Measurements from ENCODE around the gene FARS2.

The FARS2 gene

DNA sequence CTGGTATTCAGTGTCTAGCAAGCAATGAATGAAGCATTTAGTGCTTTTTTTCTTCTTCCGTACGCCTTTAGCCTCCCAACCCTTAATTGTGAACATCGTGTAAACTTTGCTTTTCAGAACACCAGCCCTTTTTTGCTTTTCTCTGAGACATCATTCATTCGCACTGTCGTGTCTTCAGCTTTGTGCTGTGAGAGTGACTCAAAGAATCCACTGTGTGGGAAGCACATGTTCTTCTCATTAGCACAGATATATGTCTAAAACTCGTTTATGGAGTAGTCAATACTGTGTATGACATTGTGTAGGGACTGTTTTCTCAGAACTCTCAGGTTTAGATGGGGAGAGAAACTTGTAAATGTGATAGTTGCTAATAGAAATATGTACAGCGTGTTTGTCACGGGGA is 279.1 kb downstream of the FARS2 start:
- no peak overlapping the region for H3K4me3 ChIP-seq (ENCODE audit: control insufficient read depth in 1 of 7, extremely low read depth in 1 of 7, insufficient read depth in 4 of 7, low read depth in 2 of 7, low read length in 6 of 7)
- WGBS (ENCODE audit: insufficient coverage): 94% methylated on average over 5 of the region's 8 CpGs

GRCh38 chr6:5541025-5541424 is 279.7 kb downstream of the FARS2 start:
- no peaks in the 10 kb centered on the region for H3K9me3 ChIP-seq (ENCODE audit: control extremely low read depth in 1 of 5, control insufficient read depth in 4 of 5, insufficient read depth in 2 of 5, low read depth in 1 of 5, low read length in 4 of 5)
- ChIA-PET CTCF (no interaction called here), POLR2A (no interaction called here)
- no peaks in the 10 kb centered on the region for H3K36me3 ChIP-seq (ENCODE audit: control insufficient read depth in 4 of 4, insufficient read depth in 4 of 4, low read length in 3 of 4)
- WGBS (ENCODE audit: insufficient coverage): no CpG with 5 or more reads among the region's 3 CpGs
- H3K4me1 ChIP-seq (ENCODE audit: control extremely low read depth in 1 of 4, control insufficient read depth in 4 of 4, insufficient read depth in 4 of 4, low read length in 3 of 4): no peaks in the 10 kb centered on the region
- H3K27ac ChIP-seq (ENCODE audit: insufficient read depth in 1 of 2, low read depth in 1 of 2, low read length in 2 of 2, poor library complexity in 1 of 2, severe bottlenecking in 2 of 2): no peak overlapping the region
- H3K4me3 ChIP-seq (ENCODE audit: control insufficient read depth in 1 of 7, extremely low read depth in 1 of 7, insufficient read depth in 4 of 7, low read depth in 2 of 7, low read length in 6 of 7): no peak overlapping the region
- DNase-seq: no peak
- H3K27me3 ChIP-seq (replicated peaks in 2 of 5; ENCODE audit: control insufficient read depth in 4 of 5, insufficient read depth in 5 of 5, low read length in 4 of 5): no peaks in the 10 kb centered on the region

More for the DNA sequence above, 279.1 kb downstream of the FARS2 start:
- ChIA-PET POLR2A (no interaction called here), CTCF (no interaction called here)
- Histone ChIP-seq H3K4me1 (ENCODE audit: control extremely low read depth in 1 of 4, control insufficient read depth in 4 of 4, insufficient read depth in 4 of 4, low read length in 3 of 4) (no peaks in the 10 kb centered on the region), H3K27ac (ENCODE audit: insufficient read depth in 1 of 2, low read depth in 1 of 2, low read length in 2 of 2, poor library complexity in 1 of 2, severe bottlenecking in 2 of 2) (no peak overlapping the region), H3K27me3 (replicated peaks in 2 of 5; ENCODE audit: control insufficient read depth in 4 of 5, insufficient read depth in 5 of 5, low read length in 4 of 5) (no peaks in the 10 kb centered on the region), H3K36me3 (ENCODE audit: control insufficient read depth in 4 of 4, insufficient read depth in 4 of 4, low read length in 3 of 4) (no peaks in the 10 kb centered on the region), H3K9me3 (ENCODE audit: control extremely low read depth in 1 of 5, control insufficient read depth in 4 of 5, insufficient read depth in 2 of 5, low read depth in 1 of 5, low read length in 4 of 5) (no peaks in the 10 kb centered on the region)
- DNase-seq: no peak

DNA sequence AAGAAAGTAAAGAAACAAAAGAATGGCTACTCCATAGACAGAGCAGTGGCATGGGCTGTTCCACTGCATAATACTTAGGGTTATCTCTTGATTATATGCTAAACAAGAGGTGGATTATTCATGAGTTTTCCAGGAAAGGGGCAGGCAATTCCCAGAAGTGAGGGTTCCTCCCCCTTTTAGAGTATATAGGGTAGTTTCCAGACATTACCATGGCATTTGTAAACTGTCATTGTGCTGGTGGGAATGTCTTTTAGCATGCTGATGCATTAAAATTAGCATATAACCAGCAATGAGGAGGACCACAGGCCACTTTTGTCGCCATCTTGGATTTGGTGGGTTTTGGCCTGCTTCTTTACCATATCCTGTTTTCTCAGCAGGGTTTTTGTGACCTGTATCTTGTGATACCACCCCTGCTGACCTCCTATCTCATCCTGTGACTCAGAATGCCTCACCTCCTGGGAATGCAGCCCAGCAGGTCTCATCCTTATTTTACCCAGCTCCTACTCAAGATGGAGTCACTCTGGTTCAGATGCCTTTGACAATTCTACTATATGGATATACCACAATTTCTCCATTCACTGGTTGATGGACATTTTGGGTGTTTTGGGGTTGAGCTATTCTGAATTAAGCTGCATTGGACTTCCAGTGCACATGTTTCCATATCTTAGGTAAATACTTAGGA is 280.6 kb downstream of the FARS2 start:
- DNase-seq: no peak
- no peaks in the 10 kb centered on the region for H3K27me3 ChIP-seq (replicated peaks in 2 of 5; ENCODE audit: control insufficient read depth in 4 of 5, insufficient read depth in 5 of 5, low read length in 4 of 5)
- ChIA-PET POLR2A (no interaction called here), CTCF (no interaction called here)
- H3K4me3 ChIP-seq (ENCODE audit: control insufficient read depth in 1 of 7, extremely low read depth in 1 of 7, insufficient read depth in 4 of 7, low read depth in 2 of 7, low read length in 6 of 7): no peak overlapping the region
- 100% methylated on average over 1 of the region's 1 CpG for WGBS (ENCODE audit: insufficient coverage)
- H3K36me3 ChIP-seq (ENCODE audit: control insufficient read depth in 4 of 4, insufficient read depth in 4 of 4, low read length in 3 of 4): peaks cover 0 to 6% (median under 1%) of the 10 kb centered on the region in 4 experiments
- no peaks in the 10 kb centered on the region for H3K9me3 ChIP-seq (ENCODE audit: control extremely low read depth in 1 of 5, control insufficient read depth in 4 of 5, insufficient read depth in 2 of 5, low read depth in 1 of 5, low read length in 4 of 5)
- H3K27ac ChIP-seq (ENCODE audit: insufficient read depth in 1 of 2, low read depth in 1 of 2, low read length in 2 of 2, poor library complexity in 1 of 2, severe bottlenecking in 2 of 2): no peak overlapping the region
- H3K4me1 ChIP-seq (ENCODE audit: control extremely low read depth in 1 of 4, control insufficient read depth in 4 of 4, insufficient read depth in 4 of 4, low read length in 3 of 4): no peaks in the 10 kb centered on the region

- peaks cover 2 to 17% (median 4%) of the 10 kb centered on the region in 4 experiments for H3K36me3 ChIP-seq (ENCODE audit: control insufficient read depth in 4 of 4, insufficient read depth in 4 of 4, low read length in 3 of 4)
- H3K27me3 ChIP-seq (replicated peaks in 2 of 5; ENCODE audit: control insufficient read depth in 4 of 5, insufficient read depth in 5 of 5, low read length in 4 of 5): no peaks in the 10 kb centered on the region
- CTCF ChIA-PET: no interaction called here
- DNase-seq: no peak
- H3K4me1 ChIP-seq (ENCODE audit: control extremely low read depth in 1 of 4, control insufficient read depth in 4 of 4, insufficient read depth in 4 of 4, low read length in 3 of 4): no peaks in the 10 kb centered on the region
- POLR2A ChIA-PET: no interaction called here
- 100% methylated on average over 1 of the region's 4 CpGs for WGBS (ENCODE audit: insufficient coverage)
- H3K27ac ChIP-seq (ENCODE audit: insufficient read depth in 1 of 2, low read depth in 1 of 2, low read length in 2 of 2, poor library complexity in 1 of 2, severe bottlenecking in 2 of 2): no peak overlapping the region
- no peak overlapping the region for H3K4me3 ChIP-seq (ENCODE audit: control insufficient read depth in 1 of 7, extremely low read depth in 1 of 7, insufficient read depth in 4 of 7, low read depth in 2 of 7, low read length in 6 of 7)
- peaks cover 0 to 21% (median 5%) of the 10 kb centered on the region in 5 experiments for H3K9me3 ChIP-seq (ENCODE audit: control extremely low read depth in 1 of 5, control insufficient read depth in 4 of 5, insufficient read depth in 2 of 5, low read depth in 1 of 5, low read length in 4 of 5)
These were observed 286.2 kb downstream of the FARS2 start for GRCh38 chr6:5547556-5547955.

DNA sequence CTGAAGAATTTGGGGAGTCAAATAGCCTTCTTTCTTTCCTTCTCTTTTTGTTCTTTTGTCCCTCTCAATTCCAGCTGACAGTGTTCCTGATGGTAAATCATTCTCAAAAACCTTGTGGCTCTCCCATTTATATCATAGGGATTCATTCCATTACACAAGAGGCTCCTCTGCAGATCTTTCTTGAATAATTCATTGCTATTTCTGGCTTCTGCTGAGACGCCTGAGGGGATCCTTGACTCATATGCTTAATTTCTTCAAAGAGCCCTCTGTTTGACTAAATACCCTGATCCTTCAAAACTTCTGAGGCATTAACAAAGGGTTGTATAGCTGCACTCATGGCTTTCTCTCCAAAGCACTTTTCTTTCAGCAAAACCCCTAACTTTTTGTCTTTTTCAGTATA is 289.3 kb downstream of the FARS2 start:
- Histone ChIP-seq H3K27me3 (replicated peaks in 2 of 5; ENCODE audit: control insufficient read depth in 4 of 5, insufficient read depth in 5 of 5, low read length in 4 of 5) (no peaks in the 10 kb centered on the region), H3K4me3 (ENCODE audit: control insufficient read depth in 1 of 7, extremely low read depth in 1 of 7, insufficient read depth in 4 of 7, low read depth in 2 of 7, low read length in 6 of 7) (no peak overlapping the region), H3K4me1 (ENCODE audit: control extremely low read depth in 1 of 4, control insufficient read depth in 4 of 4, insufficient read depth in 4 of 4, low read length in 3 of 4) (no peaks in the 10 kb centered on the region), H3K36me3 (ENCODE audit: control insufficient read depth in 4 of 4, insufficient read depth in 4 of 4, low read length in 3 of 4) (peaks cover 2 to 17% (median 4%) of the 10 kb centered on the region in 4 experiments), H3K9me3 (ENCODE audit: control extremely low read depth in 1 of 5, control insufficient read depth in 4 of 5, insufficient read depth in 2 of 5, low read depth in 1 of 5, low read length in 4 of 5) (peaks cover 0 to 21% (median 5%) of the 10 kb centered on the region in 5 experiments), H3K27ac (ENCODE audit: insufficient read depth in 1 of 2, low read depth in 1 of 2, low read length in 2 of 2, poor library complexity in 1 of 2, severe bottlenecking in 2 of 2) (no peak overlapping the region)
- 100% methylated on average over 1 of the region's 1 CpG for WGBS (ENCODE audit: insufficient coverage)
- CTCF ChIA-PET: no interaction called here
- POLR2A ChIA-PET: no interaction called here
- no peak for DNase-seq

DNA sequence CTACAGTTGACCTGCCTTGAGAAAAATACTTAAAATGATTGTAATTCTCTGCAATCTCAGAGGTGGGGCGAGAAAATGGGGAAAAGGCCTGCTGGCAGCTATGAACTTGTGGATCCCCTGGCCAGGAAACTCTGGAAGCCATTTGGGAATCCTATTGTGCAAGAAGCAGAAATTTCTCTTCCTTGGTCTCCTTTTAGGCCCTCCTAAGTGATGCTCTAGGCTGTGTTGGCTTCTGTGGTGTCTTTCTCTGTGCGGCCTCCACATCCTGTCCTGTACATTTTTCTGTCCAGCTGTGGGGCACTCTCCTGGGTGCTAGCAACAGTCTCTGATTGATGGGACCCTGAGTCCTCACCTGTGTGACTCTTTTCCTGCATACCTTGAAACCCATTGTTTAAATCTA is 290.9 kb downstream of the FARS2 start:
- no peaks in the 10 kb centered on the region for H3K27me3 ChIP-seq (replicated peaks in 2 of 5; ENCODE audit: control insufficient read depth in 4 of 5, insufficient read depth in 5 of 5, low read length in 4 of 5)
- H3K4me3 ChIP-seq (ENCODE audit: control insufficient read depth in 1 of 7, extremely low read depth in 1 of 7, insufficient read depth in 4 of 7, low read depth in 2 of 7, low read length in 6 of 7): no peak overlapping the region
- CTCF ChIA-PET: no interaction called here
- H3K4me1 ChIP-seq (ENCODE audit: control extremely low read depth in 1 of 4, control insufficient read depth in 4 of 4, insufficient read depth in 4 of 4, low read length in 3 of 4): no peaks in the 10 kb centered on the region
- no peak for DNase-seq
- 100% methylated on average over 2 of the region's 2 CpGs for WGBS (ENCODE audit: insufficient coverage)
- no peak overlapping the region for H3K27ac ChIP-seq (ENCODE audit: insufficient read depth in 1 of 2, low read depth in 1 of 2, low read length in 2 of 2, poor library complexity in 1 of 2, severe bottlenecking in 2 of 2)
- H3K9me3 ChIP-seq (ENCODE audit: control extremely low read depth in 1 of 5, control insufficient read depth in 4 of 5, insufficient read depth in 2 of 5, low read depth in 1 of 5, low read length in 4 of 5): peaks cover 0 to 21% (median 5%) of the 10 kb centered on the region in 5 experiments
- peaks cover 0 to 8% (median 4%) of the 10 kb centered on the region in 4 experiments for H3K36me3 ChIP-seq (ENCODE audit: control insufficient read depth in 4 of 4, insufficient read depth in 4 of 4, low read length in 3 of 4)
- POLR2A ChIA-PET: no interaction called here

GRCh38 chr6:5553767-5554166 is 292.5 kb downstream of the FARS2 start:
- peaks cover 0 to 2% (median 0%) of the 10 kb centered on the region in 4 experiments for H3K36me3 ChIP-seq (ENCODE audit: control insufficient read depth in 4 of 4, insufficient read depth in 4 of 4, low read length in 3 of 4)
- POLR2A ChIA-PET: no interaction called here
- WGBS (ENCODE audit: insufficient coverage): 100% methylated on average over 1 of the region's 4 CpGs
- no peak overlapping the region for H3K27ac ChIP-seq (ENCODE audit: insufficient read depth in 1 of 2, low read depth in 1 of 2, low read length in 2 of 2, poor library complexity in 1 of 2, severe bottlenecking in 2 of 2)
- H3K4me3 ChIP-seq (ENCODE audit: control insufficient read depth in 1 of 7, extremely low read depth in 1 of 7, insufficient read depth in 4 of 7, low read depth in 2 of 7, low read length in 6 of 7): no peak overlapping the region
- CTCF ChIA-PET: no interaction called here
- H3K27me3 ChIP-seq (replicated peaks in 2 of 5; ENCODE audit: control insufficient read depth in 4 of 5, insufficient read depth in 5 of 5, low read length in 4 of 5): no peaks in the 10 kb centered on the region
- DNase-seq: no peak
- no peaks in the 10 kb centered on the region for H3K4me1 ChIP-seq (ENCODE audit: control extremely low read depth in 1 of 4, control insufficient read depth in 4 of 4, insufficient read depth in 4 of 4, low read length in 3 of 4)
- peaks cover 0 to 17% (median 5%) of the 10 kb centered on the region in 5 experiments for H3K9me3 ChIP-seq (ENCODE audit: control extremely low read depth in 1 of 5, control insufficient read depth in 4 of 5, insufficient read depth in 2 of 5, low read depth in 1 of 5, low read length in 4 of 5)
